WI38 (cell line): ENCODE data around the gene UBR2.
A peak's percentile ranks its signal among the peaks of the same experiment; 100 is the strongest.
"Not testable (repeated sequence)": the region's sequence is repeated elsewhere in the genome, so short reads cannot be mapped to it uniquely, and the experiment has no call there.

Experiments used
- H3K4me3 ChIP-seq: 2 replicates; pipeline ENCODE4 v1.5.1; 2011; ENCODE audit warnings: low read depth, mild to moderate bottlenecking, control low read depth, low read length
- TF ChIP-seq, protein P1 (sequence below): IDR thresholded peaks from 2 replicates; pipeline ENCODE4 v1.5.1; 2012; ENCODE audit warnings: low read depth, mild to moderate bottlenecking, control low read depth, low read length

UBR2 gene

DNA sequence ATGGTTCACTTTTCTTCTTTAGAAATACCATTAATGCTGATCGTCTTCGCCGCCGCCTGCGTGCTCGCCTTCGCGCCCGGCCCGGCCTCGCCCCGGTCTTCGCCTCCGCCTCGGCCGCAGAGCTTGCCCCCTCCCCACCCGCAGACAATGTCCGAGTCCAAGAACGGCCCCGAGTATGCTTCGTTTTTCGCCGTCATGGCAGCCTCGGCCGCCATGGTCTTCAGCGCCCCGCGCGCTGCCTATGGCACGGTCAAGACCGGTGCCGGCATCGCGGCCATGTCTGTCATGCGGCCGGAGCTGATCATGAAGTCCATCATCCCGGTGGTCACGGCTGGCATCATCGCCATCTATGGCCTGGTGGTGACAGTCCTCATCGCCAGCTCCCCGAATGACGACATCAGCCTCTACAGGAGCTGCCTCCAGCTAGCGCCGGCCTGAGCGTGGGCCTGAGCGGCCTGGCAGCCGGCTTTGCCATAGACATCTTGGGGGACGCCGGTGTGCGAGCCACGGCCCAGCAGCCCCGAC lies 163.3 kb downstream of the UBR2 start:
- TF ChIP-seq, protein P1, sequence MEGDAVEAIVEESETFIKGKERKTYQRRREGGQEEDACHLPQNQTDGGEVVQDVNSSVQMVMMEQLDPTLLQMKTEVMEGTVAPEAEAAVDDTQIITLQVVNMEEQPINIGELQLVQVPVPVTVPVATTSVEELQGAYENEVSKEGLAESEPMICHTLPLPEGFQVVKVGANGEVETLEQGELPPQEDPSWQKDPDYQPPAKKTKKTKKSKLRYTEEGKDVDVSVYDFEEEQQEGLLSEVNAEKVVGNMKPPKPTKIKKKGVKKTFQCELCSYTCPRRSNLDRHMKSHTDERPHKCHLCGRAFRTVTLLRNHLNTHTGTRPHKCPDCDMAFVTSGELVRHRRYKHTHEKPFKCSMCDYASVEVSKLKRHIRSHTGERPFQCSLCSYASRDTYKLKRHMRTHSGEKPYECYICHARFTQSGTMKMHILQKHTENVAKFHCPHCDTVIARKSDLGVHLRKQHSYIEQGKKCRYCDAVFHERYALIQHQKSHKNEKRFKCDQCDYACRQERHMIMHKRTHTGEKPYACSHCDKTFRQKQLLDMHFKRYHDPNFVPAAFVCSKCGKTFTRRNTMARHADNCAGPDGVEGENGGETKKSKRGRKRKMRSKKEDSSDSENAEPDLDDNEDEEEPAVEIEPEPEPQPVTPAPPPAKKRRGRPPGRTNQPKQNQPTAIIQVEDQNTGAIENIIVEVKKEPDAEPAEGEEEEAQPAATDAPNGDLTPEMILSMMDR = no peak
- H3K4me3 ChIP-seq = peak overlapping the region; percentile 46

DNA sequence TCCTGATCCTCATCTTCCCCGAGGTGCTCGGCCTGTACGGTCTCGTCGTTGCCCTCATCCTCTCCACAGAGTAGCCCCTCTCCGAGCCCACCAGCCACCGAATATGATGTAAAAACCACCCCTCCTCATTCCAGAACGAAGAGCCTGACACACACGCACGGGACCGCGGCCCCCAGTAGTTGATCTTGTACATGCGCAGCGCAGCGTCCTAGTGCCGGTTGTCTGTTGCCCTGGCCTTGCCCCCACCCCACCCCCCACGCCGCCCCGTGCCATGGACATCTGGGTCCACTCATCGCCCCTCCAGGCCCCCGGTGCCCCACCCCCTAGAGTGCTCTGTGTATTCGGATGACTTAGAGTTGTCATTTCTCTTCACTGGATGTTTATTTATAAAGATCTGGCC lies 163.8 kb downstream of the UBR2 start:
- TF ChIP-seq, protein P1 = no peak
- no peak overlapping the region for H3K4me3 ChIP-seq

DNA sequence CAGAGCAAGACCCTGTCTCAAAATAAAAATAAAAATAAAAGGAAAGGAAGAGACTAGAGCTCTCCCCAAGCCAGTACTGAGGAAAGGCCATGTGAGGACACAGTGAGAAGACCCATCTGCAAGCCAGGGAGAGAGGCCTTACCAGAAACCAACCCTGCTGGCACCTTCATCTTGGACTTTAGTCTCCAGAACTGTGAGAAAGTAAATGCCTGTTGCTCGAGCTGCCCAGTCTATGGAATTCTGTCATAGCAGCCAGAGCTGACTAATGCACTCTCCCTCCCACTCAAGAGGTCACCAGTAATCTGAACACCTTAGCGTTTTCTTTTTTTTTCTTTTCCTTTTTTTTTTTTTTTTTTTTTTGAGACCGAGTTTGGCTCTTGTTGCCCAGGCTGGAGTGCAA lies 165.9 kb downstream of the UBR2 start:
- TF ChIP-seq, protein P1 = no peak

DNA sequence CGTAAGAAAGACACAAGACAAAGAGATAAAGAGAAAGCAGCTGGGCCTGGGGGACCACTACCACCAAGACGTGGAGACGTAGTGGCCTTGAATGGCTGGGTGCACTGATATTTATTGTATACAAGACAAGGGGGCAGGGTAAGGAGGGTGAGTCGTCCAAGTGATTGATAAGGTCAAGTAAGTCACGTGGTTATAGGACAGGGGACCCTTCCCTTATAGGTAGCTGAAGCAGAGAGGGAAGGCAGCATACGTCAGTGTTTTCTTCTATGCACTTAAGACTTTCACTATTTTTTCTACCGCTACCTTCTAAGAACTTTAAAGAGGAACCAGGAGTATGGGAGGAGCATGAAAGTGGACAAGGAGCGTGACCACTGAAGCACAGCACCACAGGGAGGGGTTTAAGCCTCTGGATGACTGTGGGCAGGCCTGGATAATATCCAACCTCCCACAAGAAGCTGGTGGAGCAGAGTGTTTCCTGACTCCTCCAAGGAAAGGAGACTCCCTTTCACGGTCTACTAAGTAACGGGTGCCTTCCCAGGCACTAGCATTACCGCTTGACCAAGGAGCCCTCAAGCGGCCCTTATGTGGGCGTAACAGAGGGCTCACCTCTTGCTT lies 170.1 kb downstream of the UBR2 start:
- H3K4me3 ChIP-seq = not testable (repeated sequence)

More for the DNA sequence above, 165.9 kb downstream of the UBR2 start:
- H3K4me3 ChIP-seq = no peak overlapping the region

DNA sequence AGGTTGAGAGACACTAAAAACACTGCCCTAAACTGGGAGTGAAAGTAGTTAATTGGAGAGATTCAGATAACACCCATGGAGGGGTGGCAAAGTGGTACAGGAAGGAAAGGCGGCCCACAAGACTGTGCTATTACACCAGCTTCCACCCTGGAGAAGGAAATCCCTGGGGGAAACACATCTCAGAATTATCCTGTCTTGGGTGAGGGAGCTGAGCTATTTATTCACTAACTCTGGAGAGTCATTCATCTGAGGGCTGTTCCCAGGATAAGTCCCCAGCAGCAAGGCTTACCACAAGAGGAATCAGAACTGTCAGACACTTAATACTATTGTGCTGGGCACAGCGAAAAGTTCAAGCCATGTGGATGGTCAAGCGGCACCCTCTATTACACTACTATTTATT lies 172.1 kb downstream of the UBR2 start:
- TF ChIP-seq, protein P1 = no peak
- H3K4me3 ChIP-seq = no peak overlapping the region

DNA sequence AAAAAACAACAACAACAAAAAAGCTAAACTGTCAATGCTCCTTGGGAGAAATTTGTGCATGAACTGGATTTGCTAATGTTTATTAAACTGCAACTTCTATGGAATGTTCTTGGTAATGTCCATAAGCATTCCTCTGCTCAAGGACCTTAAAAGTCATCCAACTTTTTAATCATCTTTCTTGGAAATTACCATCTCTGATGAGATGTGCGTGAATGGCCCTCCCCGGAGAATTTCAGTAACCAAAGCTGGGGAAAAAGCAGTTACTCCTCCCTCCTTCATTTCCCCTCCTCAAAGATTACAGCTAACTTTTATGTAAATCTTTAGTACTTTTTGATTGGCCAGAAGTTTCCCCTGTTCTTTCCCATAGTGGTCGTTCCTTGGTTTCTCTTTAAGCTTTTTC lies 176.9 kb downstream of the UBR2 start:
- TF ChIP-seq, protein P1 = no peak
- H3K4me3 ChIP-seq = no peak overlapping the region

DNA sequence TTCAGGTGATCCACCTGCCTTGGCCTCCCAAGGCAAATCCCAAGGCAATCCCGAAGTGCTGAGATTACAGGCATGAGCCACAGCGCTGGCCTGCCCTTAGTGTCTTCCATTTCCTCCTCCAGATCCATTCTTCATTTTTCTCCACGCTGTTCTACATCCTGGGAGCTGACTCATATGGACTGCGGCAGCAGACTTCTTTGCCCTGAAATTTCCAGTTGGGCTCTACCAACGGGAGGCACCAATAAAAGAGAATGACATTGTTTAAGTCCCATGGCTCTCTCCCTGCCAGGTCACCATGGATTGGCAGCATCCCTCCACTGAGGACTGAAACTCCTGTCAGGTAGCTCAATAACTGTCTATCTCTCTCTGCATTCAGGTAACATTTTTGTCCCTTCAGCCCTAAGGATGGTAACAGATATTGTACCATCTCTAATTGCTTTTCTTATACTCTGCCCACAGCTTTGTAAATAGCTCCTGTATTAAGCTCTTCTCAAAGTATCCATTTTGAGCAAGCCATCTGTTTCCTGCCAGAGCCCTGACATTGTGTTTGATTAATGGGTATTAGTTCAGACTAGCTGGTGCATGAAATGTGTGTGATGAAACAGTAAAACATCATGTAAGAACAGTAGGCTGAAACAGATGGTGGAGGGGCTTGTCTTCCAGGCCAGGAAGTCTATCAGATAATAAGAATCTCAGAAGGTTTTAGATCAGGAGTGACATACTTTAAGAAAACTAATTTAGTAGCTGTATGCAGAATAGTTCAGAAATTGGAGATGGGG lies 178.5 kb downstream of the UBR2 start:
- TF ChIP-seq, protein P1 = no peak
- H3K4me3 ChIP-seq = no peak overlapping the region
